GM21723 (cell line): ENCODE data around the gene ATP6V0D1.

Experiments used
- ATAC-seq: cut with Tn5 transposase; IDR thresholded peaks from one replicate; pipeline ENCODE4 v1.9.1; 2021; ENCODE audit warnings: mild to moderate bottlenecking, moderate library complexity; ENCODE audit not compliant: unreplicated experiment

The ATP6V0D1 gene

DNA sequence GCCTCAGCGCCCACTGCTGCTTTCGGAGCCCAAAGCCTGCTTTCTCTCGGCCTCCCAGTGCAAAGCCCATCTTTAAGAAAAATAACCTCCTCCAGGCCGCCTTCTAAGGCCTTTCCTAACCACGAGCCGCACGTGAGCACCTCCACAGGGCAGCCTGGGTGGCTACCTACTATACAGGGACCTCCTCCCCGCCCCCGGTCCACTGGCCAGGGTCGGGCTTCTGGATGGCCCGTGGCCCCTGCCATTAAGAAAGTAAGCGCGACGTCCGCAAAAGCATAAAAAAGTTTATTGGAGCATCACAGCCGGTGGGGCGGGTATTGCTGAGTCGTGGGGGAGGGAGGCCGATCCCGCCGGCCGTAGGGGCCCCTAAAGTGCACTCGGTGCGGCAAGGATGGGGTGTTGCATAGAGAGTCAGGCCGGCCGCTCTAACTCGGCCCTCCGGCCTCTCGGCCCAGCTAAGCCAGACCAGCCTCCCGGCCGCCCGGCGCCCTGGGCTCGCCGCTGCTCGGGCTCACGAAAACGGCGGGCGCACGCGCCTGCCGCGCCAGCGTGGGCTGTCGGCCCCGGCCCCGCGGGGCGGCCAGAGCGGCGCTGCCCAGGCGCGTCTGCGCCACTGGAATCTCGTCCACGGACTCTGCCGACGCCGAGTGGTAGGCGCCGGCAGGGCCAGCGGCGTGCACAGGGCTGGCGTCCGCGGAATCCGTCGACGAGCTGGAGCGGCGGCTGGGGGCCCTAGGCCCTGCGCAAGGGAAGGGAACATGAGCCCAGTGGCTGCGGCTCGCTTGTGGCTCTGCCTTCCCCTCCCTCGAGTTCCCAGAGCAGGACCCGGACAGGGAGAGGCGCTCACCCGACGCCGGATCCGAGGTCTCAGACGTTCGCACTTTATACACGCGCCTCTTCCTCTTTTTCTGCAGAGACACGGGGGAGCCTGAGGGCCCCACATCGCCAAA lies 86.5 kb downstream of the ATP6V0D1 start:
- ATAC-seq: no peak

DNA sequence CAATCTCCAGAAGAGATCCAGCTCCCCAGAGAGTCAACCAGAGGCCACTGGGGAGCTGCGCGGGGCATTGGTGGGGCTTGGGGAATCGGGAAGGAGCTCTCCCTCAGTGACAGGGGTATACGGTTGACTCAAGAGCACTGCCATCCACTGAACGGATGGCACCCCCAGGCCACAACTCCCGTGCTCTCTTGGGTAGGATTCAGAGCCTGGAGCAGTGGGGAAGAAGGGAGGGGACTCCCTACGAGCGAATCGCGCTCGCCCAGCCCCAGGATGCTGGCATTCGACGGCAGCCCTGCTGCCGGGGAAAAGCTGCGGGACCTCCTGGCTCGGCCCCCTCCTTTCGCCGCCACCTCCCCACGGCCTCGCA lies 87.2 kb downstream of the ATP6V0D1 start:
- ATAC-seq: no peak

DNA sequence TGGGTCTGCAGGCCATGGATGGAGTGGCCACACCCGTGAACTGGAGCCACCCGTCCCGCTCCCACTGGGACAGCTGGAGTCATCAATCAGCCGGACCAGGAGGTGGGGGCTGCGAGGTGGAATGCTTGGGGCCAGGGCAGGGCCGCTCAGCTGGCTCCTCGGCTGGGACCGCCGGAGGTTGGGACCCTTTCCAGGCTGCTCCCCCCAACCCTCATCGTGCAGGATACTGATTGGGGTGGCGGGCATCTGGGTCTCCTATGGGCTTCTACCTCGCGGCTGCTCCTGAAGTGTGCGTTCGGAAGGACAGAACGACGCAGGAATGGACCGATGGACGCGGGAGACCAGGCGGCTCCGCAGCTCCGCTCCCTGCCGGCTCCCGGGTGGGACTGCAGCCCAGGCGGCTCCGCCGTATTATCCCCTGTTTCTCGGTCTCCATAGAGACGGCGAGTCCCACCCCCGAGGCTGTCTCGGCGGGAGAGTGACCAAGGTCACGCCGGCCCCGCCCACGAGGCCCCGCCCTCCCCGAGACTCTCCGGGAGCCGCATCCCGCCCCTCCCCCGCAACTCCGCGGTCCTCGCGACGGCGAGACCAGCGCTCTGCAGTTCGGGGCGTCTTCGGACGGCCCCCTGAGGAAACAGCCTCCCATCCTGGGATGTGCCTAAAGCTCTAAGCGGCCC lies 87.7 kb downstream of the ATP6V0D1 start, which contains the start of gene TPPP3:
TPPP3 (minus strand) TSS at position 388 of the 677 bp plus-strand sequence. CDS start 2,387 bp downstream, outside the sequence.
- ATAC-seq: no peak

DNA sequence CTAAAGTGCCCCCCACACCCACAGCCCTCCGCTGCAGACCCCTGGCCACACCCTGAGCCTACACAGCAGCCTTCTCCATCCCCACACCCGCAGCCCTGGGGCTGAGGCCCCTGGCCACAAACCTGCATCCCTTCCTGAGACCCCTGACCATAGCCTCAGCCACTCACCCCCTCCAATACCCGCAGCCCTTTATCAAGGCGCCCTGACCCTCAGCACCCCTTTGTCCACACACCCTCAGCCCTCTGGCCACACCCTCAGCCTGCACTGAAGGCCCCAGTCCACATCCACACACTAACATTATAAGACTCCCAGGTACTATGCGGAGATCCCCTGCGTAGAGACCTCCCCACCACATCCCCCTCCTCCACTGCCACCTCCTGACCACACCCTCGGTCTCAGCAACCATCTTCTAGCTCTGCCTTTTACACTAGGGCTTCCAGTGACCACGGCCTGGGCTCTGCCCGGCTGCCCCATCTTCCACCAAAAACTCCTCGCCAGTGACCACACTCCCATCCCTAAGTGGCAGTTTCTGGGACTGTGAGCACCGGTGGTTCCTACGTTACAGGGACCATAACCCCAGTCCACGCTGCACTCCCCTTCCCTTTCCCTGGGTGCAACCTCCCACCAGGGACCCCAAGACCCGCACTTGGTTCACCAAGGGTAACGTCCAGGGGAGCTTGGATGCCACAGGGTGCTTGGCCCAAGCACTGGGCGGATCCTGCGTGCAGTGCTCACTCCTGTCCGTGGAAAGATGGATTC lies 88.5 kb downstream of the ATP6V0D1 start:
- ATAC-seq: no peak

DNA sequence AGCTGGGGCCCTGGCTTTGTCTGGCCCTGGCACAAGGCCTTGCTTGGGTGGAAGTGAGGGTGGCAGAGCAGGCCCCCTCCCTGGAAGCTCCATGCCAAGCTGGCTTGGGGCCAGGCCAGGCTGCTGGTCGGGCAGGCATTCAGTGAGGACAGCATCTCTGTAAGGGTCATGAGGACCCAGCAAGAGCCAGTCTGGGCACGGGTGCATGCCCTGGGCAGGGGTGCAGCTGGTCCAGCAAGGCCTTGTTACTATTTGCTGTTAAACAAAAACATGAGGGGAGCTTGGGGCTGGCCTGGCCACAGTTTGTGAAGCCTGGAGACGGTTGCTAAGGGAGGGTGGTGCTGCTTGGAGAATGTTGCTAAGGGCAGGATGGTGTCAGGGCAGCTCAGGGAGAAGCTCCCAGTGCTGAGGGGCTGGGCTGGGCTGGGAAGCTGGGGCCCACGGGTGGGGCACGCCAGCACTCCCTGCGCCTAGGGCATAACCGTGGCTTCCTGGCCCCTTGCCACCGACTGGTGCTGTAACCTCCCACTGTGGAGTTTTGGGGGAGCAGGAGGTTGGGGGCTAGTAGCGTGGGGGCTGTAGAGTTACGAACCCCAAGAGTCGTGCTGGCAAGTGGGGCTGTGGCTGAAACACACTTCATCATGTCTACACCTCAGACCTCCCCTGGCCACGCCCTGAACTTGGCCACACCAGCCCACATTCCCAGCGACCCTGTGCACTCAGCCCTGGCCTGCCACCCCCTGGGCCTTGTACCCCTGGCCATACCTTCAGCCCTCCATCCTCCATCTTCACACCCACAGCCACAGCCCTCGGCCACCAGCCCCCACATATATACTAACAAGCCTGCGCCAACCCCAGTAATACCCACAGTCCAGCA lies 89.3 kb downstream of the ATP6V0D1 start:
- no peak for ATAC-seq

DNA sequence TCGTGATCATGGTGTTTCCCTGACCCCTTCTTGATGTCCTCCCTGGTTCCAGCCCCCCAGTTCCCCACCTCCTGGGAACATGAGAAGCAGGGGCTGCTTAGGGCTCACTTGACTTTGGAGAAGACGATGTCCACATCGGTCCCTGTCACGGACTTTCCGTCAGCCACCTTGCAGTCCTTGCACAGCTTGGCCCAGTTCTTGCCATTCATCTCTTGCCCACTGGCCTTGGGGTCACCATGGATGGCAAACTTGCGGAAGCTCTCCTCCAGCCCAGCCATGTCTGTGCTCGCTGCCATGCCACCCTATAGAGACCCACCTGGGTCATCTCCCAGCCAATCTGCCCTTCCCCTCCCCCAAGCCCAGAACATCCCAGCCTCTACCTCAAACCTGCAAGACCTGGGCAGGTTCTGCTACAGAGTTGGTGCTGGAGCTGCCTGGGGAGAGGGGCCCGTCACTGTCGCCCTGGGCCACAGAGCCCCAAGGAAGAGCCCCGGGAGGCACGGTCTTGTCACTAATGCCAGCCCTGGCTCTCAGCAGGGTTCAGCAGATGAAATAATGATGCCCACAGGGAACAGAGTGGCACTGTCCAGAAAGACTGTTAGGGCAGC lies 90.0 kb downstream of the ATP6V0D1 start:
- ATAC-seq: no peak

DNA sequence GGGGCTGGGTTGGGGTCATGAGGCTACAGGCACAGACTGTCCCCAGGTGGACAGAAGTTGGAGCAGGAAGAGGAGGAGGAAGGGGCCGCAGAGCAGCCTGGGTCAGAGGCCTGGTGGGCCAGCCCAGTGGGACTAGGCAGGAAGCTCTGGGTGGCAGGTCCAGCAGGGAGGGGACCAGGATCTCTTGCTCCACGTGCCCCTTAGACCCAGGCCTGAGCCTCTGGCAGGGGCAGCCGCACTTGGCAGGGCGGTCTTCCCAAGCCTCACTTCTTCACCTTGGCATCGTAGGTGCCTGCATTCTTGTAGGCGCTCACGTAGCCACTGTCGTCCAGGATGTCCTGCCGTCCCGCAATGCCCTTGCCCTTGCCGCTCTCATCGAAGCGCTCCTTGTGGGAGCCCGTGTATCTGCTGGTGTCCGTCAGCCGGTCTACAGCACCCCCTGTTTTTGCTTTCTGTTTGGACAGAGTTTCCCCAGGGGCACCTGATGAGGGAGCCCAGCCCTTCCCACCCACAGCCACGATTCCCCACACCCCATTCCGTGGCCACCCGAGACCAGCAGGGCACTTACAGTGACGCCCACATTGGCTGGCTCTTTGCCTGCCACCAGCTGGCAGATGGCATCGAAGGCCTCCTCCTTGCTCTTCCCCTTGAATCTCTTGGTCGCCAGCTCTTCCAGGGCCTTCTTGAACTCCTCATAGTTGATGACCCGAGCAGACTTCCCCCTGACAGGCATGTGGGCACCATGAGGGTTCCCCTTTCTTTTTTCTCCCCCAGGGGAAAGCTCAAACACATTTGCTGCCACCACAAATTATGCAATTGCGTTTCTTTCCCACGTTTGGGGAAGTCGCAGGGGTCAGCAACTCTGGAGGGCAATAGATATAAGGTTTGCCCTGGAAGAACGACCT lies 90.8 kb downstream of the ATP6V0D1 start:
- no peak for ATAC-seq

DNA sequence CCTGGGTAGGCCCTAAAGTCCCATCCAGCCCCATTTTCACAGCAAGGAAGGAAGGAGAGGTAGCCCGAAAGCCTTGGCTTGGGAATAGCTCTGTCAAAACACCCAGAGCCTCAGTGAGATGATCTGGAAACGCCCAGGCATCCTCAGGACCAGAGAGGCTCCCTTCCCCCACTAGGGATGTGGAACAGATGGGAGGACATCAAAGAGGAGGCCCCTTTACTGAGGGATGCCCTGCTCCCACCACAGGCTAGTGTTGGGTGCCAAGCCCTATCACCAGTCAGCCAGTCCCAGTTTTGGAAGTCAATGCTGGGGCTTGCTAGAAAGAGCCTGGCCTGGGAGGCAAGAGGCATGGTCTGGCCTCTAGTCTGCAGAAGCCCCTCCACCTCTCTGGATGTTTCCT lies 92.4 kb downstream of the ATP6V0D1 start:
- ATAC-seq: no peak

DNA sequence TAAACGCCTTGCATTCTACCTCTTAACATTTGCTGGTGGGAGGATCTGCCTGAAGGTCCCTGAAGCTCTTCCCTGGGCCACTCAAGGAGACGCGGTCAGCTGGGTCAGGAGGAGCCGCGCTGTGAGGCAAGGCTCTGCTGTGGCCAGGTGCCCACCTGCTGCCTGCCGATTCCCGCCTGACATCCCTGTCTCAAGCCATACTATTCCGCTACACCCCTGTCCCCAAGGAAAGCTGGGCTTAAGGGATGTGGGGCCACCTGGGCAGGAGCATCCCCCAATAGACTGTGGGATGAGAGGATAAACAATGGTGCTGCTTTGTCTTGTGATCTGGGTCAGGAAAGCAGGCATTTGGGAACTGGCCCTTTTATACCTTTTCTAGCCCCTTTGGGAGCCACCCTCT lies 92.8 kb downstream of the ATP6V0D1 start:
- ATAC-seq: no peak
